ENCODE data around the gene SEC24B.
"Not testable (repeated sequence)": the region's sequence is repeated elsewhere in the genome, so short reads cannot be mapped to it uniquely, and the experiment has no call there.

The SEC24B gene

GRCh38 chr4:109576462-109576861 lies 142.8 kb downstream of the SEC24B start:
- DNase-seq, result no peak

GRCh38 chr4:109578846-109579245 lies 145.2 kb downstream of the SEC24B start:
- no peak for DNase-seq

DNA sequence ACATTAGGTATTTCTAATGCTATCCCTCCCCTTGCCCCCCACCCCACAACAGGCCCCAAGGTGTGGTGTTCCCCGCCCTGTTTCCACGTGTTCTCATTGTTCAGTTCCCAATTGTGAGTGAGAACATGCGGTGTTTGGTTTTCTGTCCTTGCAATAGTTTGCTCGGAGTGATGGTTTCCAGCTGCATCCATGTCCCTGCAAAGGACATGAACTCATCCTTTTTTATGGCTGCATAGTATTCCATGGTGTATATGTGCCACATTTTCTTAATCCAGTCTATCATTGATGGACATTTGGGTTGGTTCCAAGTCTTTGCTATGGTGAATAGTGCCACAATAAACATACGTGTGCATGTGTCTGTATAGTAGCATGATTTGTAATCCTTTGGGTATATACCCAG lies 146.4 kb downstream of the SEC24B start:
- DNase-seq, result not testable (repeated sequence)

- DNase-seq, result peak in 2 of 56 donors; percentile 2 to 4
Observed at GRCh38 chr4:109588176-109588575, 154.6 kb downstream of the SEC24B start.

DNA sequence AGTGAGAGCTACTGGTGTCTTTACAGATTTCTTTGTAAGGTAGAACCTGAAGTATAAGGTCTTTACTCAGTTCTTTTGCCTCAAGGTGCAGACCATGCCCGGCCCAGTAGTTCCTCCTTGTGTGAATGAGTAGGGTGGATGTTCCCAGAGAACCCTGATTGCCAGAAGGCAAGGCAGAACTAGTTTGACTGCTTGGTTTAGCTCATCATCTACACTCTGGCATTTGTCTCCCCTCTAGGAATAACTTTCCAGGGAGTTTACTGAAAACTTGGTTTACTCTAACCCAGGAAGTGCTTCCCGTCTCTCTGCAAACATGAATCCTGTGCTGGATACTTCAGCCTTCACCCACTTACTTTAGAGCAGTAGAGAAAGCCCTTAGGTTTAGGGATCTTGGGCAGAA lies 155.5 kb downstream of the SEC24B start:
- DNase-seq, result no peak

GRCh38 chr4:109589605-109590004 lies 156.0 kb downstream of the SEC24B start:
- no peak for DNase-seq
